ENCODE data around the gene DDIT3.

DNA sequence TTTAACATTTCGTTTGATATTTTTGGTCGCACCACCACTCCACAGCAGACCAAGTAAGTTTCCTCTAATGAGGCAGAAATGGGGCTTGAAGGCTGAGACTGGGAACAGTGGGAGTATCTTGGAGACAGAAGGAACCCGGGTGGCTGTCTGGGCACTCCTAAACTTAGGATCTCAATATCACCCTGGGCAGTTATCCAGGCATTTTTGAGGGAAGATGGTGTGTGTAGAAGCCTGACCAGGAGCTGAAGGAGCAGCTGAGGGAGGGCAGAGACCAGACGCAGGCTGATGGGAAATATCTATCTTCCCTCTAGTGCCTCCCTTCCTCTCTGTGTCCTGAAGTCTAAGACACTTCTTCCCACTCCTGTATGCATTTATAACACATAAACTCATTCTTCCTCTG lies 21.7 kb downstream of the DDIT3 start:
- TF ChIP-seq SMC3 (conservative IDR thresholded peaks at IDR 0.05; ENCODE audit: poor library complexity) (no peak), EP300 (conservative IDR thresholded peaks at IDR 0.05; ENCODE audit: poor library complexity, severe bottlenecking) (no peak), POLR2AphosphoS5 (IDR thresholded peaks at IDR 0.05) (no peak)
- TF ChIP-seq, protein P1, sequence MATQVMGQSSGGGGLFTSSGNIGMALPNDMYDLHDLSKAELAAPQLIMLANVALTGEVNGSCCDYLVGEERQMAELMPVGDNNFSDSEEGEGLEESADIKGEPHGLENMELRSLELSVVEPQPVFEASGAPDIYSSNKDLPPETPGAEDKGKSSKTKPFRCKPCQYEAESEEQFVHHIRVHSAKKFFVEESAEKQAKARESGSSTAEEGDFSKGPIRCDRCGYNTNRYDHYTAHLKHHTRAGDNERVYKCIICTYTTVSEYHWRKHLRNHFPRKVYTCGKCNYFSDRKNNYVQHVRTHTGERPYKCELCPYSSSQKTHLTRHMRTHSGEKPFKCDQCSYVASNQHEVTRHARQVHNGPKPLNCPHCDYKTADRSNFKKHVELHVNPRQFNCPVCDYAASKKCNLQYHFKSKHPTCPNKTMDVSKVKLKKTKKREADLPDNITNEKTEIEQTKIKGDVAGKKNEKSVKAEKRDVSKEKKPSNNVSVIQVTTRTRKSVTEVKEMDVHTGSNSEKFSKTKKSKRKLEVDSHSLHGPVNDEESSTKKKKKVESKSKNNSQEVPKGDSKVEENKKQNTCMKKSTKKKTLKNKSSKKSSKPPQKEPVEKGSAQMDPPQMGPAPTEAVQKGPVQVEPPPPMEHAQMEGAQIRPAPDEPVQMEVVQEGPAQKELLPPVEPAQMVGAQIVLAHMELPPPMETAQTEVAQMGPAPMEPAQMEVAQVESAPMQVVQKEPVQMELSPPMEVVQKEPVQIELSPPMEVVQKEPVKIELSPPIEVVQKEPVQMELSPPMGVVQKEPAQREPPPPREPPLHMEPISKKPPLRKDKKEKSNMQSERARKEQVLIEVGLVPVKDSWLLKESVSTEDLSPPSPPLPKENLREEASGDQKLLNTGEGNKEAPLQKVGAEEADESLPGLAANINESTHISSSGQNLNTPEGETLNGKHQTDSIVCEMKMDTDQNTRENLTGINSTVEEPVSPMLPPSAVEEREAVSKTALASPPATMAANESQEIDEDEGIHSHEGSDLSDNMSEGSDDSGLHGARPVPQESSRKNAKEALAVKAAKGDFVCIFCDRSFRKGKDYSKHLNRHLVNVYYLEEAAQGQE (IDR thresholded peaks at IDR 0.05; ENCODE audit: borderline replicate concordance): no peak
- TF ChIP-seq, protein P2, sequence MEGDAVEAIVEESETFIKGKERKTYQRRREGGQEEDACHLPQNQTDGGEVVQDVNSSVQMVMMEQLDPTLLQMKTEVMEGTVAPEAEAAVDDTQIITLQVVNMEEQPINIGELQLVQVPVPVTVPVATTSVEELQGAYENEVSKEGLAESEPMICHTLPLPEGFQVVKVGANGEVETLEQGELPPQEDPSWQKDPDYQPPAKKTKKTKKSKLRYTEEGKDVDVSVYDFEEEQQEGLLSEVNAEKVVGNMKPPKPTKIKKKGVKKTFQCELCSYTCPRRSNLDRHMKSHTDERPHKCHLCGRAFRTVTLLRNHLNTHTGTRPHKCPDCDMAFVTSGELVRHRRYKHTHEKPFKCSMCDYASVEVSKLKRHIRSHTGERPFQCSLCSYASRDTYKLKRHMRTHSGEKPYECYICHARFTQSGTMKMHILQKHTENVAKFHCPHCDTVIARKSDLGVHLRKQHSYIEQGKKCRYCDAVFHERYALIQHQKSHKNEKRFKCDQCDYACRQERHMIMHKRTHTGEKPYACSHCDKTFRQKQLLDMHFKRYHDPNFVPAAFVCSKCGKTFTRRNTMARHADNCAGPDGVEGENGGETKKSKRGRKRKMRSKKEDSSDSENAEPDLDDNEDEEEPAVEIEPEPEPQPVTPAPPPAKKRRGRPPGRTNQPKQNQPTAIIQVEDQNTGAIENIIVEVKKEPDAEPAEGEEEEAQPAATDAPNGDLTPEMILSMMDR (IDR thresholded peaks at IDR 0.05; ENCODE audit: poor library complexity, severe bottlenecking): no peak
